Tibial artery (tissue), 4 donors: ENCODE results near the gene BAK1.
A peak's percentile ranks its signal among the peaks of the same experiment; 100 is the strongest.
"Not testable (repeated sequence)": the region's sequence is repeated elsewhere in the genome, so short reads cannot be mapped to it uniquely, and the experiment has no call there.

Experiments used
- DNase-seq, 2 donors: peaks; one replicate each; pipeline ENCODE4 v3.0.0-alpha.2; 2019
- H3K27ac ChIP-seq, 2 donors: fragments of 200-600 bp; sonication (generic) in 1 of 2; 1 replicate in 1 of 2; 2 replicates in 1 of 2; pipeline ENCODE4 v1.5.1; 2018 to 2019; ENCODE audit warnings: mild to moderate bottlenecking in 1 of 2
- H3K27me3 ChIP-seq, 2 donors: fragments of 200-600 bp; sonication (generic) in 1 of 2; one replicate each; pipeline versions ENCODE4 v1.5.1 to v1.6.0; 2016 to 2019
- H3K36me3 ChIP-seq, 3 donors: fragments of 200-600 bp; sonication (generic) in 2 of 3; one replicate each; pipeline ENCODE4 v1.5.1; 2016 to 2019; ENCODE audit warnings: mild to moderate bottlenecking in 2 of 3
- H3K4me1 ChIP-seq, 4 donors: fragments of 200-600 bp; sonication (generic) in 2 of 4; 1 replicate in 3 of 4; 2 replicates in 1 of 4; pipeline ENCODE4 v1.5.1; 2016 to 2019
- H3K4me3 ChIP-seq, 2 donors: fragments of 200-600 bp; sonication (generic) in 1 of 2; 1 replicate in 1 of 2; 2 replicates in 1 of 2; pipeline ENCODE4 v1.5.1; 2018 to 2019; ENCODE audit warnings: mild to moderate bottlenecking in 2 of 2
- H3K9me3 ChIP-seq, 3 donors: fragments of 200-600 bp; sonication (generic) in 1 of 3; one replicate each; pipeline ENCODE4 v1.5.1; 2016 to 2019
- CTCF ChIP-seq, 2 experiments: fragments of 200-600 bp in 1 of 2; fragments of 450-650 bp in 1 of 2; IDR thresholded peaks; one replicate each; pipeline ENCODE4 v1.5.1; 2017 to 2019; ENCODE audit warnings: antibody characterized with exemption in 2 of 2, mild to moderate bottlenecking in 1 of 2, moderate library complexity in 1 of 2
- intact Hi-C: fragments of 100-400 bp; cut with DNase I; formaldehyde crosslinking; loops from one replicate; pipeline ENCODE4 v1.15.0; 2023; ENCODE audit warnings: low total_unique reads

BAK1 gene

GRCh38 chr6:33599413-33599938 is 19.4 kb upstream of the BAK1 start:
- Histone ChIP-seq H3K4me3 (no peak overlapping the region), H3K27ac (no peak overlapping the region), H3K27me3 (peaks cover 0 to 10% of the 10 kb centered on the region in 2 donors), H3K36me3 (no peaks in the 10 kb centered on the region), H3K4me1 (no peaks in the 10 kb centered on the region), H3K9me3 (peaks cover 0 to 9% (median 6%) of the 10 kb centered on the region in 3 donors)
- intact Hi-C loops = no loop called here
- peak in 1 of 2 donors; percentile 54 for DNase-seq
- no peak for TF ChIP-seq CTCF (IDR thresholded peaks at IDR 0.05)

- Histone ChIP-seq H3K27me3 (peaks cover 0 to 17% of the 10 kb centered on the region in 2 donors), H3K27ac (no peak overlapping the region), H3K9me3 (no peaks in the 10 kb centered on the region), H3K4me3 (no peak overlapping the region), H3K4me1 (peaks cover 0 to 6% (median 3%) of the 10 kb centered on the region in 4 donors), H3K36me3 (no peaks in the 10 kb centered on the region)
- peak in 1 of 2 donors; percentile 51 for DNase-seq
- intact Hi-C loops = no loop called here
- TF ChIP-seq CTCF (IDR thresholded peaks at IDR 0.05) = no peak
These were observed 17.7 kb upstream of the BAK1 start for GRCh38 chr6:33597551-33598322.

GRCh38 chr6:33596894-33597293 is 16.8 kb upstream of the BAK1 start:
- H3K27ac ChIP-seq, H3K36me3 ChIP-seq, H3K9me3 ChIP-seq, H3K4me1 ChIP-seq, H3K4me3 ChIP-seq, intact Hi-C loops: not testable (repeated sequence)
- DNase-seq = peak in 1 of 2 donors; percentile 21
- peaks cover 0 to 21% of the 10 kb centered on the region in 2 donors for H3K27me3 ChIP-seq

GRCh38 chr6:33595001-33595846 is 15.1 kb upstream of the BAK1 start:
- peak in 1 of 2 donors; percentile 51 for DNase-seq
- no peak for TF ChIP-seq CTCF (IDR thresholded peaks at IDR 0.05)
- intact Hi-C loops = no loop called here
- no peaks in the 10 kb centered on the region for H3K9me3 ChIP-seq
- no peak overlapping the region for H3K27ac ChIP-seq
- H3K27me3 ChIP-seq = peaks cover 0 to 20% of the 10 kb centered on the region in 2 donors
- no peaks in the 10 kb centered on the region for H3K36me3 ChIP-seq
- peaks cover 0 to 11% (median 5%) of the 10 kb centered on the region in 4 donors for H3K4me1 ChIP-seq
- no peak overlapping the region for H3K4me3 ChIP-seq

- Histone ChIP-seq H3K36me3 (no peaks in the 10 kb centered on the region), H3K27ac (no peak overlapping the region), H3K9me3 (no peaks in the 10 kb centered on the region), H3K4me1 (peaks cover 0 to 16% (median 7%) of the 10 kb centered on the region in 4 donors), H3K4me3 (no peak overlapping the region), H3K27me3 (peaks cover 0 to 20% of the 10 kb centered on the region in 2 donors)
- intact Hi-C loops = no loop called here
- no peak for TF ChIP-seq CTCF (IDR thresholded peaks at IDR 0.05)
- no peak for DNase-seq
These were observed 13.3 kb upstream of the BAK1 start for GRCh38 chr6:33593414-33593727.
